ENCODE results near the gene FILIP1L. TPM values are rescaled to one million over a fixed set of nuclear protein-coding genes. Genes with fewer than 3 reads are reported as not detected.

The FILIP1L gene
- total and polyA plus RNA-seq, 2 donors from 2014 or later = 5.5 to 25.5 TPM

DNA sequence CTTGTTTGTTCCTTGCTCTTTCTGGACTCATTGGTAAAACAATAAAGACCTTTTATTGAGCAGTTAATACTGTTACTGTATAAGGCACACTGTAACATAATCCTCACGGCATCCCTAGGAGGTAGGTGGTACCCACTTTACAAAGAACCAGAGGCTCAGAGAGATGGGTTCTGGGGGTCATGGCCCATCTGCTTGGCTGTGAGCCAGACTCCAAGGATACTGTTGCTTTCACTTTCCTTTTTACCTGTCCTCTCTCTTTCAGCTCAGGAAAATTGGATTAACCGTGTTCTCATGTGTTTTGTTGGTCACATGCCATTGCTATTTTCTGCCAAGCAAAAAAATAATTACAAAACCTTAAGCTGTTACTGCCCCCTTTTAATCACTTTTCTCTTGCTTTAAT lies 34.8 kb upstream of the FILIP1L start:
- intact Hi-C loops (cut with DNase I) = no loop called here
- no peaks in the 10 kb centered on the region for H3K27me3 ChIP-seq (ENCODE audit: control insufficient read depth, insufficient read depth, low read length)
- H3K27ac ChIP-seq (ENCODE audit: low read depth in 2 of 2, low read length in 2 of 2) = no peak overlapping the region
- no peak for TF ChIP-seq CTCF (IDR thresholded peaks at IDR 0.05; ENCODE audit: borderline replicate concordance, extremely low read depth, insufficient read depth)
- FAIRE-seq (no peak), DNase-seq (no peak)
- peaks cover 0 to 1% (median 0%) of the 10 kb centered on the region in 3 donors for H3K9me3 ChIP-seq (ENCODE audit: control insufficient read depth in 2 of 3, insufficient read depth in 1 of 3, low read length in 3 of 3)
- H3K4me1 ChIP-seq (ENCODE audit: control insufficient read depth in 2 of 3, insufficient read depth in 2 of 3, low read depth in 1 of 3, low read length in 3 of 3) = no peaks in the 10 kb centered on the region
- no peak overlapping the region for H3K4me3 ChIP-seq (ENCODE audit: low read length in 3 of 3)
- H3K9ac ChIP-seq (ENCODE audit: low read length in 3 of 3) = no peak overlapping the region
- H3K36me3 ChIP-seq (ENCODE audit: control insufficient read depth in 2 of 3, insufficient read depth in 3 of 3, low read length in 3 of 3) = no peaks in the 10 kb centered on the region

DNA sequence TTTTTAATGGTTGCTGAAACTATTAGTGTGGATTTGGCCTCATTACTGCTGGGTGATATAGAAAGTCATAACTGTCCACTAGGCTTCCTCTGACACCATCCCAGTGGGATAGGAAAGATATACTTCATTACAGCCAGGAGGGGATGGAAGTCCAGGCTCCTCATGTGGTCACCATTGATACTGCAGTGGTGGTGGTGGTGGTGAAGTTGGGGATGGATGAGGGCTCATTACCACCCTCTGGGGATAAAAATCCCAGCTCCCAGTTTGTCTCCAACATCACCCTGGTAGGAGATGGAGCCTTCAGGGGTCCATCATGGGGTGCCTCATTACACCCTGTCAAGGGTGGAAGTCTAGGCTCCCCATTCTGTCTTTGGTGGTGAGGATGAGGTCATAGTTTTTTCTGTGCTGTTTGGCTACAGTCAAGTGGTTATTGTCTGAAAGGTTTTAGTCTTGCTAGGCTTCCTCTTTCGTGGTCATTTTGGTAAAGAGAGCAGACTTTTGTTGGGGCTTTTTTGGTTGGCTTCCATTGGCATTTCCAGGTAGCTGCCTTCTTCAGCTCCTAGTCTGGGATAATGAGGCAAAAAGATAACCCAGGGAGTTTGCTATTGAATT lies 30.1 kb upstream of the FILIP1L start:
- Histone ChIP-seq H3K4me1 (ENCODE audit: control insufficient read depth in 2 of 3, insufficient read depth in 2 of 3, low read depth in 1 of 3, low read length in 3 of 3) (no peaks in the 10 kb centered on the region), H3K4me3 (ENCODE audit: low read length in 3 of 3) (no peak overlapping the region)

GRCh38 chr3:100141586-100141985 lies 27.3 kb upstream of the FILIP1L start:
- H3K27ac ChIP-seq (ENCODE audit: low read depth in 2 of 2, low read length in 2 of 2) = no peak overlapping the region
- no peaks in the 10 kb centered on the region for H3K36me3 ChIP-seq (ENCODE audit: control insufficient read depth in 2 of 3, insufficient read depth in 3 of 3, low read length in 3 of 3)
- H3K9me3 ChIP-seq (ENCODE audit: control insufficient read depth in 2 of 3, insufficient read depth in 1 of 3, low read length in 3 of 3) = no peaks in the 10 kb centered on the region
- H3K27me3 ChIP-seq (ENCODE audit: control insufficient read depth, insufficient read depth, low read length) = no peaks in the 10 kb centered on the region
- no peak overlapping the region for H3K4me3 ChIP-seq (ENCODE audit: low read length in 3 of 3)
- FAIRE-seq (no peak), DNase-seq (no peak)
- no peak for TF ChIP-seq CTCF (IDR thresholded peaks at IDR 0.05; ENCODE audit: borderline replicate concordance, extremely low read depth, insufficient read depth)
- no peak overlapping the region for H3K9ac ChIP-seq (ENCODE audit: low read length in 3 of 3)
- H3K4me1 ChIP-seq (ENCODE audit: control insufficient read depth in 2 of 3, insufficient read depth in 2 of 3, low read depth in 1 of 3, low read length in 3 of 3) = no peaks in the 10 kb centered on the region
- intact Hi-C loops (cut with DNase I) = no loop called here

More for the DNA sequence above, 30.1 kb upstream of the FILIP1L start:
- intact Hi-C loops (cut with DNase I) = no loop called here
- Histone ChIP-seq H3K36me3 (ENCODE audit: control insufficient read depth in 2 of 3, insufficient read depth in 3 of 3, low read length in 3 of 3) (no peaks in the 10 kb centered on the region), H3K9me3 (ENCODE audit: control insufficient read depth in 2 of 3, insufficient read depth in 1 of 3, low read length in 3 of 3) (peaks cover 0 to 1% (median 0%) of the 10 kb centered on the region in 3 donors), H3K27ac (ENCODE audit: low read depth in 2 of 2, low read length in 2 of 2) (no peak overlapping the region), H3K27me3 (ENCODE audit: control insufficient read depth, insufficient read depth, low read length) (no peaks in the 10 kb centered on the region), H3K9ac (ENCODE audit: low read length in 3 of 3) (no peak overlapping the region)
- TF ChIP-seq CTCF (IDR thresholded peaks at IDR 0.05; ENCODE audit: borderline replicate concordance, extremely low read depth, insufficient read depth) = no peak
- DNase-seq (no peak), FAIRE-seq (no peak)

GRCh38 chr3:100140976-100141375 lies 26.7 kb upstream of the FILIP1L start:
- H3K4me1 ChIP-seq (ENCODE audit: control insufficient read depth in 2 of 3, insufficient read depth in 2 of 3, low read depth in 1 of 3, low read length in 3 of 3) = no peaks in the 10 kb centered on the region
- no peaks in the 10 kb centered on the region for H3K9me3 ChIP-seq (ENCODE audit: control insufficient read depth in 2 of 3, insufficient read depth in 1 of 3, low read length in 3 of 3)
- no peak for TF ChIP-seq CTCF (IDR thresholded peaks at IDR 0.05; ENCODE audit: borderline replicate concordance, extremely low read depth, insufficient read depth)
- H3K27ac ChIP-seq (ENCODE audit: low read depth in 2 of 2, low read length in 2 of 2) = no peak overlapping the region
- H3K4me3 ChIP-seq (ENCODE audit: low read length in 3 of 3) = no peak overlapping the region
- DNase-seq = no peak
- no peak overlapping the region for H3K9ac ChIP-seq (ENCODE audit: low read length in 3 of 3)
- no peak for FAIRE-seq
- intact Hi-C loops (cut with DNase I) = no loop called here
- H3K36me3 ChIP-seq (ENCODE audit: control insufficient read depth in 2 of 3, insufficient read depth in 3 of 3, low read length in 3 of 3) = no peaks in the 10 kb centered on the region
- H3K27me3 ChIP-seq (ENCODE audit: control insufficient read depth, insufficient read depth, low read length) = no peaks in the 10 kb centered on the region
